HL-60 (cell line): ENCODE measurements around the gene IKZF3. TPM values are rescaled to one million over a fixed set of nuclear protein-coding genes. Genes with fewer than 3 reads are reported as not detected.

Source experiments
- DNase-seq, 2 experiments: peaks; one replicate each; pipeline ENCODE4 v3.0.0-alpha.2; 2010 to 2020; ENCODE audit warnings: low read depth in 1 of 2, low spot score in 1 of 2
- H3K27ac ChIP-seq: fragments of 250-450 bp; sonication (Bioruptor Pico); replicated peaks from 2 replicates; pipeline ENCODE4 v1.5.1; 2020; ENCODE audit warnings: mild to moderate bottlenecking, moderate library complexity
- H3K27me3 ChIP-seq: fragments of 250-450 bp; sonication (Bioruptor Pico); 2 replicates; pipeline ENCODE4 v1.5.1; 2021; ENCODE audit warnings: mild to moderate bottlenecking, moderate library complexity; ENCODE audit not compliant: insufficient read depth, poor library complexity, severe bottlenecking
- H3K4me3 ChIP-seq: replicated peaks from 2 replicates; pipeline ENCODE4 v1.5.1; 2011; ENCODE audit warnings: mild to moderate bottlenecking, control low read depth, low read length; ENCODE audit not compliant: insufficient read depth
- GABPA ChIP-seq: IDR thresholded peaks from 2 replicates; pipeline ENCODE4 v1.6.1; 2012; ENCODE audit warnings: low read depth
- POLR2AphosphoS5 ChIP-seq: IDR thresholded peaks from 2 replicates; pipeline ENCODE4 v1.6.1; 2012; ENCODE audit warnings: low read depth
- SPI1 ChIP-seq: IDR thresholded peaks from 2 replicates; pipeline ENCODE4 v1.6.1; 2012; ENCODE audit warnings: low read depth, mild to moderate bottlenecking, borderline replicate concordance
- microRNA-seq: library from miRNA; unstranded; fragments of <30 nt; microRNA quantifications from one replicate; pipeline ENCODE4, GENCODE V29; 2018
- TF ChIP-seq, protein P1 (sequence below): IDR thresholded peaks from 2 replicates; pipeline ENCODE4 v1.6.1; 2012; ENCODE audit warnings: low read depth; ENCODE audit not compliant: insufficient replicate concordance
- TF ChIP-seq, protein P2 (sequence below): IDR thresholded peaks from one replicate; pipeline ENCODE4 v1.5.1; 2011; ENCODE audit warnings: low read length, control low read depth, inconsistent platforms; ENCODE audit not compliant: insufficient read depth

IKZF3 gene

DNA sequence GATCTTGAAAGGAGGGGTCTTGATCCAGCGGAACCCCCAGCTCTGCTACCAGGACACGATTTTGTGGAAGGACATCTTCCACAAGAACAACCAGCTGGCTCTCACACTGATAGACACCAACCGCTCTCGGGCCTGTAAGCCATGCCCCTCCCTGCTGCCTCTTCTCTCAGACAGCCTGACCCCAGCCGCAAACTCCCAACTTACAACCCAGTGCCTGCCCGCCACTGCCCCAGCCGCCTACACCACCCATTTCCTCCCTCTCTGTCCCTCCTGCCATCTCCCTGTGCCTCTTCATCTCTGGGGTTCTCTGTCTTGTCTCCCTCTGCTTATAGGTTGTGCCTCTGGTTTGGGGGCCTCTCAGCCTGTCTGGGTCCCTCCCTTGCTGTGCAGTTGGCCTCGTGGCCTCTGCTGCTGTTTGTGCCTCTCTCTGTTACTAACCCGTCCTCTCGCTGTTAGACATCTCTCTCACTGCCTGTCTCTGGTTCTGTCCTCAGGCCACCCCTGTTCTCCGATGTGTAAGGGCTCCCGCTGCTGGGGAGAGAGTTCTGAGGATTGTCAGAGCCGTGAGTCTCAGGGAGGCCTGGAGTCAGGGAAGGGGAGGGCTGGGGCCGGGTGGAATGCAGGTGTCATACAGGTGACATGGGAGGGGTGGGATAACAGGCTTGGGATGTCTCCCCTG lies 154.7 kb downstream of the IKZF3 start:
- no peak overlapping the region for H3K27ac ChIP-seq
- H3K4me3 ChIP-seq = no peak overlapping the region
- TF ChIP-seq, protein P1, sequence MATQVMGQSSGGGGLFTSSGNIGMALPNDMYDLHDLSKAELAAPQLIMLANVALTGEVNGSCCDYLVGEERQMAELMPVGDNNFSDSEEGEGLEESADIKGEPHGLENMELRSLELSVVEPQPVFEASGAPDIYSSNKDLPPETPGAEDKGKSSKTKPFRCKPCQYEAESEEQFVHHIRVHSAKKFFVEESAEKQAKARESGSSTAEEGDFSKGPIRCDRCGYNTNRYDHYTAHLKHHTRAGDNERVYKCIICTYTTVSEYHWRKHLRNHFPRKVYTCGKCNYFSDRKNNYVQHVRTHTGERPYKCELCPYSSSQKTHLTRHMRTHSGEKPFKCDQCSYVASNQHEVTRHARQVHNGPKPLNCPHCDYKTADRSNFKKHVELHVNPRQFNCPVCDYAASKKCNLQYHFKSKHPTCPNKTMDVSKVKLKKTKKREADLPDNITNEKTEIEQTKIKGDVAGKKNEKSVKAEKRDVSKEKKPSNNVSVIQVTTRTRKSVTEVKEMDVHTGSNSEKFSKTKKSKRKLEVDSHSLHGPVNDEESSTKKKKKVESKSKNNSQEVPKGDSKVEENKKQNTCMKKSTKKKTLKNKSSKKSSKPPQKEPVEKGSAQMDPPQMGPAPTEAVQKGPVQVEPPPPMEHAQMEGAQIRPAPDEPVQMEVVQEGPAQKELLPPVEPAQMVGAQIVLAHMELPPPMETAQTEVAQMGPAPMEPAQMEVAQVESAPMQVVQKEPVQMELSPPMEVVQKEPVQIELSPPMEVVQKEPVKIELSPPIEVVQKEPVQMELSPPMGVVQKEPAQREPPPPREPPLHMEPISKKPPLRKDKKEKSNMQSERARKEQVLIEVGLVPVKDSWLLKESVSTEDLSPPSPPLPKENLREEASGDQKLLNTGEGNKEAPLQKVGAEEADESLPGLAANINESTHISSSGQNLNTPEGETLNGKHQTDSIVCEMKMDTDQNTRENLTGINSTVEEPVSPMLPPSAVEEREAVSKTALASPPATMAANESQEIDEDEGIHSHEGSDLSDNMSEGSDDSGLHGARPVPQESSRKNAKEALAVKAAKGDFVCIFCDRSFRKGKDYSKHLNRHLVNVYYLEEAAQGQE = no peak
- TF ChIP-seq SPI1 = no peak
- TF ChIP-seq GABPA = no peak
- no peak for TF ChIP-seq POLR2AphosphoS5
- TF ChIP-seq, protein P2, sequence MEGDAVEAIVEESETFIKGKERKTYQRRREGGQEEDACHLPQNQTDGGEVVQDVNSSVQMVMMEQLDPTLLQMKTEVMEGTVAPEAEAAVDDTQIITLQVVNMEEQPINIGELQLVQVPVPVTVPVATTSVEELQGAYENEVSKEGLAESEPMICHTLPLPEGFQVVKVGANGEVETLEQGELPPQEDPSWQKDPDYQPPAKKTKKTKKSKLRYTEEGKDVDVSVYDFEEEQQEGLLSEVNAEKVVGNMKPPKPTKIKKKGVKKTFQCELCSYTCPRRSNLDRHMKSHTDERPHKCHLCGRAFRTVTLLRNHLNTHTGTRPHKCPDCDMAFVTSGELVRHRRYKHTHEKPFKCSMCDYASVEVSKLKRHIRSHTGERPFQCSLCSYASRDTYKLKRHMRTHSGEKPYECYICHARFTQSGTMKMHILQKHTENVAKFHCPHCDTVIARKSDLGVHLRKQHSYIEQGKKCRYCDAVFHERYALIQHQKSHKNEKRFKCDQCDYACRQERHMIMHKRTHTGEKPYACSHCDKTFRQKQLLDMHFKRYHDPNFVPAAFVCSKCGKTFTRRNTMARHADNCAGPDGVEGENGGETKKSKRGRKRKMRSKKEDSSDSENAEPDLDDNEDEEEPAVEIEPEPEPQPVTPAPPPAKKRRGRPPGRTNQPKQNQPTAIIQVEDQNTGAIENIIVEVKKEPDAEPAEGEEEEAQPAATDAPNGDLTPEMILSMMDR = no peak
- H3K27me3 ChIP-seq = no peaks in the 10 kb centered on the region
- no peak for DNase-seq

Small RNA genes within 50 kb of the gene (microRNA-seq; reads per million reads assigned to microRNA genes)
- gene MIR4728 = not detected
